Vagina (tissue), 2 donors: ENCODE data around the gene KRT6B.

Experiments used
- POLR2A ChIP-seq, 2 donors: fragments of 450-650 bp; IDR thresholded peaks; one replicate each; pipeline ENCODE4 v1.6.1; 2017; ENCODE audit warnings: antibody characterized with exemption in 2 of 2, mild to moderate bottlenecking in 2 of 2, moderate library complexity in 2 of 2
- POLR2AphosphoS5 ChIP-seq, 2 donors: sonication (generic); formaldehyde crosslinking; IDR thresholded peaks; one replicate each; pipeline ENCODE4 v1.9.0; 2017; ENCODE audit warnings: antibody characterized with exemption in 2 of 2, mild to moderate bottlenecking in 2 of 2, low read depth in 1 of 2; ENCODE audit not compliant: insufficient read depth in 1 of 2
- TF ChIP-seq, protein P1 (sequence below), 3 experiments: fragments of 450-650 bp in 2 of 3; fragments of 200-600 bp in 1 of 3; sonication (generic) in 1 of 3; IDR thresholded peaks; one replicate each; pipeline ENCODE4 v1.5.1; 2017 to 2019; ENCODE audit warnings: antibody characterized with exemption in 3 of 3, mild to moderate bottlenecking in 2 of 3, moderate library complexity in 2 of 3

DNA sequence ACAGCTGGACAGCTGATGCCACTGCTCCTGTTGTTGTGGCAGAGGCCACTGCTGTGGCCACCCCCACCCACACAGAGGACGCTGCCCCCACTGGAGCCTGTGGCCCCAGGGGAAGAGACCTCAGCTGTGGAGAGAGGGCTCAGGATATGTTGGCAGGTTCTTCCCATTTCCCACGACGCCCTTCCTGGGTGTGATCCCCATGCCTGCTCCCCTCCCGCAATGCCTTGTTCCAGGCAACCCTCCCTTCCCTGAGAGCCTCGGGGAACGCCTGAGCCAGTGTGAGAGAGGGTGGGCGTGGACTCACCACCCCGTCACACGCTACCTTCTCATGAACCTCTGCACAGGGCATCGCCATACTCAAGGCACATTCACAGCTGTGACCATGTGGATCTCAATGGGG lies 40.1 kb downstream of the KRT6B start:
- TF ChIP-seq, protein P1, sequence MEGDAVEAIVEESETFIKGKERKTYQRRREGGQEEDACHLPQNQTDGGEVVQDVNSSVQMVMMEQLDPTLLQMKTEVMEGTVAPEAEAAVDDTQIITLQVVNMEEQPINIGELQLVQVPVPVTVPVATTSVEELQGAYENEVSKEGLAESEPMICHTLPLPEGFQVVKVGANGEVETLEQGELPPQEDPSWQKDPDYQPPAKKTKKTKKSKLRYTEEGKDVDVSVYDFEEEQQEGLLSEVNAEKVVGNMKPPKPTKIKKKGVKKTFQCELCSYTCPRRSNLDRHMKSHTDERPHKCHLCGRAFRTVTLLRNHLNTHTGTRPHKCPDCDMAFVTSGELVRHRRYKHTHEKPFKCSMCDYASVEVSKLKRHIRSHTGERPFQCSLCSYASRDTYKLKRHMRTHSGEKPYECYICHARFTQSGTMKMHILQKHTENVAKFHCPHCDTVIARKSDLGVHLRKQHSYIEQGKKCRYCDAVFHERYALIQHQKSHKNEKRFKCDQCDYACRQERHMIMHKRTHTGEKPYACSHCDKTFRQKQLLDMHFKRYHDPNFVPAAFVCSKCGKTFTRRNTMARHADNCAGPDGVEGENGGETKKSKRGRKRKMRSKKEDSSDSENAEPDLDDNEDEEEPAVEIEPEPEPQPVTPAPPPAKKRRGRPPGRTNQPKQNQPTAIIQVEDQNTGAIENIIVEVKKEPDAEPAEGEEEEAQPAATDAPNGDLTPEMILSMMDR (IDR thresholded peaks at IDR 0.05), result no peak
- no peak for TF ChIP-seq POLR2AphosphoS5 (IDR thresholded peaks at IDR 0.05; ENCODE audit: insufficient read depth in 1 of 2, low read depth in 1 of 2)
- TF ChIP-seq POLR2A (IDR thresholded peaks at IDR 0.05), result no peak
